HG03432 (cell line): Measurements from ENCODE around the gene STAC3.

Experiments used
- ATAC-seq: cut with Tn5 transposase; IDR thresholded peaks from one replicate; pipeline ENCODE4 v1.9.1; 2021; ENCODE audit warnings: mild to moderate bottlenecking, moderate library complexity; ENCODE audit not compliant: unreplicated experiment

STAC3 gene

GRCh38 chr12:57195611-57196371, 55.2 kb downstream of the STAC3 start:
- no peak for ATAC-seq

- no peak for ATAC-seq
These were observed 55.8 kb downstream of the STAC3 start for GRCh38 chr12:57195186-57195585.

- no peak for ATAC-seq
These were observed 56.7 kb downstream of the STAC3 start for GRCh38 chr12:57194253-57194652.

- ATAC-seq: no peak
These were observed 57.2 kb downstream of the STAC3 start for GRCh38 chr12:57193706-57194245.
